PC-9 (cell line): ENCODE data around the gene FKBP6. TPM values are rescaled to one million over a fixed set of nuclear protein-coding genes. Genes with fewer than 3 reads are reported as not detected.

ENCODE experiments used
- BruUV-seq: library from RNA; stranded (reverse); fragments of 400-500 nt; replicated peaks from 2 replicates; lab custom pipeline; 2021; lab: Mats Ljungman, UMichigan
- CTCF ChIA-PET: fragments of 300-600 bp; sonication (Branson Sonifier 250); formaldehyde crosslinking; loops from one replicate; lab custom pipeline; 2022; ENCODE audit warnings: antibody characterized with exemption; lab: Charles Lee
- POLR2A ChIA-PET: fragments of 300-600 bp; sonication (Branson Sonifier 250); formaldehyde crosslinking; loops from one replicate; lab custom pipeline; 2022; ENCODE audit warnings: antibody characterized with exemption; ENCODE audit not compliant: unreplicated experiment; lab: Charles Lee
- DNase-seq, 2 experiments: peaks; one replicate each; pipeline versions ENCODE4 v3.0.0 to v3.0.0-alpha.2; 2015 to 2022; ENCODE audit warnings: mixed read lengths in 1 of 2
- H2AFZ ChIP-seq: fragments of 200-600 bp; sonication (generic); 2 replicates; pipeline ENCODE4 v1.8.1; 2017; ENCODE audit warnings: antibody characterized with exemption
- H3F3A ChIP-seq: fragments of 200-600 bp; sonication (generic); 2 replicates; pipeline ENCODE4 v1.8.1; 2017; ENCODE audit warnings: antibody characterized with exemption, mild to moderate bottlenecking, low read depth; ENCODE audit not compliant: insufficient read depth
- H3K27ac ChIP-seq: fragments of 200-600 bp; sonication (generic); 2 replicates; pipeline ENCODE4 v1.6.1; 2016; ENCODE audit warnings: mixed run types
- H3K27me3 ChIP-seq: fragments of 200-600 bp; sonication (generic); 2 replicates; pipeline ENCODE4 v1.6.1; 2016; ENCODE audit warnings: low read depth, mixed run types; ENCODE audit not compliant: insufficient read depth
- H3K36me3 ChIP-seq: fragments of 200-600 bp; sonication (generic); 2 replicates; pipeline ENCODE4 v1.6.1; 2016; ENCODE audit warnings: low read depth, mixed run types
- H3K4me1 ChIP-seq: fragments of 200-600 bp; sonication (generic); replicated peaks from 2 replicates; pipeline ENCODE4 v1.6.1; 2016; ENCODE audit warnings: mixed run types; ENCODE audit not compliant: insufficient read depth
- H3K4me2 ChIP-seq: fragments of 200-600 bp; sonication (generic); 2 replicates; pipeline ENCODE4 v1.6.1; 2017; ENCODE audit warnings: mixed run types
- H3K4me3 ChIP-seq: fragments of 200-600 bp; sonication (generic); 2 replicates; pipeline ENCODE4 v1.6.1; 2016; ENCODE audit warnings: mixed run types
- H3K79me2 ChIP-seq: fragments of 200-600 bp; sonication (generic); 2 replicates; pipeline ENCODE4 v1.6.1; 2017; ENCODE audit warnings: low read depth, mixed run types
- H3K9me2 ChIP-seq: fragments of 200-600 bp; sonication (generic); 2 replicates; pipeline ENCODE4 v1.8.1; 2017; ENCODE audit warnings: mild to moderate bottlenecking; ENCODE audit not compliant: insufficient read depth
- H3K9me3 ChIP-seq: fragments of 200-600 bp; sonication (generic); 2 replicates; pipeline ENCODE4 v1.8.1; 2016; ENCODE audit warnings: low read depth; ENCODE audit not compliant: insufficient read depth
- H4K20me1 ChIP-seq: fragments of 200-600 bp; sonication (generic); 2 replicates; pipeline ENCODE4 v1.8.1; 2017; ENCODE audit not compliant: insufficient read depth
- CTCF ChIP-seq: fragments of 200-600 bp; sonication (generic); conservative IDR thresholded peaks from 2 replicates; pipeline ENCODE4 v1.6.1; 2017; ENCODE audit warnings: mixed run types, antibody characterized with exemption, mild to moderate bottlenecking, moderate library complexity
- EZH2 ChIP-seq: fragments of 200-600 bp; sonication (generic); IDR thresholded peaks from 2 replicates; pipeline ENCODE4 v1.8.0; 2017; ENCODE audit warnings: antibody characterized with exemption, low read depth
- intact Hi-C: fragments of 100-400 bp; cut with micrococcal nuclease; formaldehyde crosslinking; loops from one replicate; pipeline ENCODE4 v1.10.0; 2022; ENCODE audit not compliant: unreplicated experiment
- total RNA-seq: library from RNA; stranded (reverse); gene quantifications from 2 replicates; pipeline ENCODE4 v1.2.3, GENCODE V29; 2021

The FKBP6 gene
- total RNA-seq, 1 experiment from 2014 or later, result not detected

DNA sequence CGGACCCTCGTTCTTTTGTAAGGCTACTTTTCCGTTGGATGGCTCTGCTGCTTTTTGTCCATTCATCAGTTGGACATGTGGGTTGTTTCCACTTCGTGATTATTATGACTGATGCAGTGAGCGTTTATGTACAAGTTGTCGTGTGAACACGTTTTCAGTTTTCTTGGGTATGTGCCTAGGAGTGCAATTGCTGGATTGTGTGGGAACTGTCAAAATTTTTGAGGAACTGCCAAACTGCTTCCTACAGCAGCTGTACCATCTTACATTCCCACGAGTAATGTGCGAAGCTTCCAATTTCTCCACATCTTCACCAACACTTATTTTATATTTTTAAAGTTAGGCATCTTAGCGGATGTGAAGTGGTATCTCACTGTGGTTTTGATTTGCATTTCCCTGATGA is 10.4 kb downstream of the FKBP6 start:
- no peak overlapping the region for H3K4me3 ChIP-seq
- no peaks in the 10 kb centered on the region for H3K36me3 ChIP-seq
- H4K20me1 ChIP-seq, result no peaks in the 10 kb centered on the region
- CTCF ChIA-PET, result no interaction called here
- TF ChIP-seq EZH2 (no peak), CTCF (no peak)
- H3K27ac ChIP-seq, result no peak overlapping the region
- POLR2A ChIA-PET, result no interaction called here
- no peaks in the 10 kb centered on the region for H3K9me3 ChIP-seq
- no peak overlapping the region for H3K4me2 ChIP-seq
- H3K4me1 ChIP-seq, result peaks cover 8% of the 10 kb centered on the region; the same call in 1 of the 2 replicates
- no peak for DNase-seq
- BruUV-seq, result no TSS peak
- intact Hi-C loops, result no loop called here
- no peaks in the 10 kb centered on the region for H3F3A ChIP-seq
- H3K27me3 ChIP-seq, result no peaks in the 10 kb centered on the region
- H3K79me2 ChIP-seq, result no peaks in the 10 kb centered on the region
- H2AFZ ChIP-seq, result no peak overlapping the region
- no peaks in the 10 kb centered on the region for H3K9me2 ChIP-seq

DNA sequence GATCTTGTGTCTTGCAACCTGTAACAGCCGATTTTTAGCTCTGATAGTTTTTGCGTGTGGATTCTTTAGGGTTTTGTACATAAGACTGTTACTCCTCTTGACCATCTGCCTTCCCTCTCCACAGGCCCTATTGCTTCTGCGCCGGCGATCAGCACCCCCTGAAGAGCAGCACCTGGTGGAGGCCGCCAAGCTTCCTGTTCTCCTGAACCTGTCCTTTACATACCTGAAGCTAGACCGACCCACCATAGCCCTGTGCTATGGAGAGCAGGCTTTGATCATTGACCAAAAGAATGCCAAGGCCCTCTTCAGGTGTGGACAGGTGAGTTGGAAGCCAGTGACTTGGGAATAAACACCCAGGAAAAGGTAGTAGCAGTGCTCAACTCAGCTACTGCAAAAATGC is 12.6 kb downstream of the FKBP6 start:
- no peak for DNase-seq
- ChIA-PET POLR2A (no interaction called here), CTCF (no interaction called here)
- no peaks in the 10 kb centered on the region for H3F3A ChIP-seq
- H3K4me1 ChIP-seq, result peaks cover 8% of the 10 kb centered on the region; the same call in 1 of the 2 replicates
- H3K9me3 ChIP-seq, result no peaks in the 10 kb centered on the region
- H3K79me2 ChIP-seq, result no peaks in the 10 kb centered on the region
- H2AFZ ChIP-seq, result no peak overlapping the region
- no peak overlapping the region for H3K4me2 ChIP-seq
- intact Hi-C loops, result loop anchor here (5.0 kb wide), 1 partner anchor 97 kb away; no protein-coding TSS in a partner anchor
- H3K36me3 ChIP-seq, result no peaks in the 10 kb centered on the region
- H3K27me3 ChIP-seq, result no peaks in the 10 kb centered on the region
- TF ChIP-seq CTCF (no peak), EZH2 (no peak)
- H3K4me3 ChIP-seq, result no peak overlapping the region
- no TSS peak for BruUV-seq
- H4K20me1 ChIP-seq, result no peaks in the 10 kb centered on the region
- H3K27ac ChIP-seq, result no peak overlapping the region
- no peaks in the 10 kb centered on the region for H3K9me2 ChIP-seq

DNA sequence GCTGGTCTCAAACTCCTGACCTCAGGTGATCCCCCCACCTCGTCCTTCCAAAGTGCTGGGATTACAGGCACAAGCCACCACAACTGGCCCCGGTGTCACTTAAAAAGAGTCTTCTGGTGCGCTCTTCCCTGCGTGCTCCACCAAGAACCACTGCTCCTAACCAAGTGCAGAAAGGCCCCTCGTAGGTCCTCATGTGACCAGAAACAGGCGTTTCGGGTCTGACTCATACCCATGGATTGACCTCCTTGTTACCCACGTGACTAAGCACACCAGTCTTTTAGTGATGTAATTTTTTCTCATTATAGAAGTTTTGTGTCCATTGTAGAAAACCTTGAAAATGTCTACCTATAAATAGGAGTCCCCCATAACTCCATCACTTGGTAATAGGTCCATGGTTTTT is 13.9 kb downstream of the FKBP6 start:
- H3K4me2 ChIP-seq, result no peak overlapping the region
- peaks cover 8% of the 10 kb centered on the region; the same call in 1 of the 2 replicates for H3K4me1 ChIP-seq
- no peaks in the 10 kb centered on the region for H3K36me3 ChIP-seq
- no peak overlapping the region for H3K4me3 ChIP-seq
- no peak overlapping the region for H2AFZ ChIP-seq
- H3K9me3 ChIP-seq, result no peaks in the 10 kb centered on the region
- peak in 1 of 2 experiments; percentile 43 for DNase-seq
- intact Hi-C loops, result loop anchor here (5.0 kb wide), 1 partner anchor 95 kb away; no protein-coding TSS in a partner anchor
- BruUV-seq, result no TSS peak
- no peak overlapping the region for H3K27ac ChIP-seq
- no peaks in the 10 kb centered on the region for H4K20me1 ChIP-seq
- H3K27me3 ChIP-seq, result no peaks in the 10 kb centered on the region
- ChIA-PET CTCF (interaction anchor here (0.6 kb wide), 1 partner anchor 323 kb away, joined by 11 read pairs; no protein-coding TSS in a partner anchor), POLR2A (no interaction called here)
- TF ChIP-seq CTCF, result no peak
- TF ChIP-seq EZH2, result no peak
- H3F3A ChIP-seq, result no peaks in the 10 kb centered on the region
- H3K79me2 ChIP-seq, result no peaks in the 10 kb centered on the region
- H3K9me2 ChIP-seq, result no peaks in the 10 kb centered on the region
